Activated CD4-positive, alpha-beta T cell treated with anti-CD3 and anti-CD28 coated beads, Interleukin-2, amount 10 ng/mL, durations not matched to agents 24 days and 14 days (primary cell): Measurements from ENCODE around the gene CDS2. TPM values are rescaled to one million over a fixed set of nuclear protein-coding genes. Genes with fewer than 3 reads are reported as not detected.

Experiments used
- DNase-seq: peaks from one replicate; pipeline ENCODE4 v3.0.0; 2022
- H3K27ac Mint-ChIP-seq: one replicate; pipeline ENCODE4 v1.8.0; 2022; ENCODE audit warnings: mild to moderate bottlenecking, mixed read lengths
- H3K27me3 Mint-ChIP-seq: one replicate; pipeline ENCODE4 v1.8.0; 2022; ENCODE audit warnings: mixed read lengths
- H3K36me3 Mint-ChIP-seq: one replicate; pipeline ENCODE4 v1.8.0; 2022; ENCODE audit warnings: low read depth, mild to moderate bottlenecking, mixed read lengths
- H3K4me1 Mint-ChIP-seq: one replicate; pipeline ENCODE4 v1.8.0; 2021; ENCODE audit warnings: mixed read lengths
- H3K4me3 Mint-ChIP-seq: one replicate; pipeline ENCODE4 v1.8.0; 2022; ENCODE audit warnings: mild to moderate bottlenecking, moderate library complexity, mixed read lengths
- H3K9me3 Mint-ChIP-seq: one replicate; pipeline ENCODE4 v1.8.0; 2021; ENCODE audit warnings: mixed read lengths
- intact Hi-C: fragments of 100-400 bp; cut with micrococcal nuclease; formaldehyde crosslinking; loops from one replicate; pipeline ENCODE4 v1.15.1; 2023
- total RNA-seq: library from RNA; stranded (reverse); gene quantifications from 2 replicates; pipeline ENCODE4 v1.2.3, GENCODE V29; 2022

CDS2 gene
- total RNA-seq, 1 donor from 2014 or later, result 39.2 TPM

DNA sequence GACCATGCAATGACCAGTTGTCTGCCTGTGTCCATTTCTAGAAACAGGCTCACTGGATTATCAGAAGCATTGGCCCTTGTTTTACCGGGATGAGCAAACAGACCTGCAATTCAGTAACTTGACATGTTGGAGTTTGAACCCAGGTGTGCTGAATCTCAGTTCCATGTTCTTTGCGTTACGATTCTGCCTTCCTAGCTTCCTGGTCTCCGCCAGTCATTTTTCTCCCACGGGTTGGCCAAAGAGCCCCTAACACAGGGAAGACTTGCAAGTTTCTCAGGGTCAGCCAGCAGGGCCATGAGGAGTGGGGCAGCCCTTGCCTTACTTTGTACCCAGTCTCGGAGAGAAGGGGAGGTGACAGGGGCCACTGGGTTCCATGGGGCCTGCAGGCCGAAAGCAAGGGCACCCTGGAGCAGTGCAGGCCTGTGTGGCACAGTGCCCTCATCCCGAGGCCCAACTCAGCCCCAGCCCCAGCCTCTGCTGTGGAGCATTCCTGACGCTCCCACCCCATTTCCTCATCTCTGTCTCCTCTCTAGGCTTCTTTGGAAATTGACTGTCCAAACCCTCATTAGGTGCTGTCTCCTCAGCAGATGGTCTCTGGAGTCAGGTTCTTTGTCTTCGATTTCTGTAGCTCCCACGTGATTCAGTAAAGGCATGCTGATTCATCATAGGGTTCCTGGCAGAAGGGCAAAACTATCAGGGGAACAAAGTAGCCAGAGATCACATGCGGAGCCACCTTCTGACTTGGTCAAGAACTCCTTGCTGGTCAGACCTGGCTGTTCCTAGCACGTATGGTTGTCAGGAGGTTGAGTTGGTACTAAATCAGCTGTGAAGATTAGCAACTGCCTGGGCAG is 23.6 kb downstream of the CDS2 start:
- Mint-ChIP-seq H3K4me3 (no peak overlapping the region), H3K27me3 (no peaks in the 10 kb centered on the region), H3K4me1 (peaks cover 45% of the 10 kb centered on the region), H3K9me3 (no peaks in the 10 kb centered on the region), H3K27ac (no peak overlapping the region), H3K36me3 (peaks cover 5% of the 10 kb centered on the region)
- DNase-seq, result no peak
- intact Hi-C loops, result no loop called here

DNA sequence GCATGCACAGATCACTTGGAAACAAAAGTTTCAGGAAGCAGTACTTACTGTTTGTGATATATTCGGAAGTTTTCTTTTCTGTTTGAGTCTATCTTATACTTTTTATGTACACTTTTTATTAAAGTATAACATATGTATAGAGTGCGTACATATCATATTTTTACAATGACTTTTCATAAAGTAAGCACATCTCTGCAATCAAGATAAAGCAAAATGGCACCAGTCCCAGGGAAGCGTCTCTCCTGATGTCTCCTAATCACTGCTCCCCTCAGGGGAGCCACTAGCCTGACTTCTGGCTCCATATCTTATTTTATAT is 26.3 kb downstream of the CDS2 start:
- intact Hi-C loops, result no loop called here
- Mint-ChIP-seq H3K27me3 (no peaks in the 10 kb centered on the region), H3K4me3 (no peak overlapping the region), H3K36me3 (peaks cover 5% of the 10 kb centered on the region), H3K4me1 (peaks cover 42% of the 10 kb centered on the region), H3K9me3 (no peaks in the 10 kb centered on the region), H3K27ac (no peak overlapping the region)
- DNase-seq, result no peak

DNA sequence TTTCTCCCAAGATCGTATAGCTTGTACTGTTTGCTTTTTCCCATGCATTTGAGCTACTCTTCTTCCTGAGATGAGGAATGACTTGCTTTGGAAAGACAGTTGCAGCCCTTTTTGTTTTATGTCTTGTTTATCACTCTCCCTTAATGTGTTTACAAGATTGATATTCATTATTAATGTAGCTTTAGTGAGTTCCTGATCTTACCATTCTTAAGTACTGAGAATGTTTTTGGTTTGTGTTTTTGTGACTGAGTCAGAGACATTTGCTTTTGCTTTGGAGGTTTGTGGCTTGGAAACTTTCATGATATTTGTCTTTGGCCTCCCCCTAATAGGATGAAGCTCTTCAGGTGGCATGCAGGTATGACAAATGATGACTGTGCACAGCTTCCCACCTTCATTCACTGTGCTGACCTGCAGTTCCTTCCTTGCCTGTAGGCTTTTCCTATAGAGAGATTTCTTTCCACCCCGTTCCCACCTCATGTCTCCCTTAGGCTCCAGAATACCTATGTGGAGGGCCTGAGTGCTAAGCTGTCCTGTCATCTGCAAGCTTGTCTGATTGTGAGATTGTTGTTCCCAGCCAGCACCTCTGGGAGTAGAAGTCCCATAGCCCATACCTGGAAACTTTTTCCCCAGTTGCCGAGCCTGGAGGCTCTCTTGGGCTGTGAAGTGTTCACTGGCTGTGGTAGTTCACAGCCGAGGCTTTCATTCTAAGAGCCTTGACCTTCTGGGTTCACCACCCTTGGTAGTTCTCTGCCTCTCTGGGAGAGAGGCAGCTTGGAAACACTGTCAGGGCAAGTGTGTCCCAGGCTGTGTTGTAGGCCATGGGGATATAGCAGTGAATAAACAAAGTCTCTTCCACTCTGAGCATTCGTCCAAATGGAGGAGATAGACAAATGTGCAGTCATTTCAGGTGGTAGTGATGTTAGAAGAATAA is 27.1 kb downstream of the CDS2 start:
- H3K36me3 Mint-ChIP-seq, result peaks cover 5% of the 10 kb centered on the region
- no peaks in the 10 kb centered on the region for H3K27me3 Mint-ChIP-seq
- H3K4me3 Mint-ChIP-seq, result no peak overlapping the region
- H3K27ac Mint-ChIP-seq, result peak overlapping the region; percentile 18
- DNase-seq, result no peak
- no peaks in the 10 kb centered on the region for H3K9me3 Mint-ChIP-seq
- intact Hi-C loops, result no loop called here
- peaks cover 41% of the 10 kb centered on the region for H3K4me1 Mint-ChIP-seq

DNA sequence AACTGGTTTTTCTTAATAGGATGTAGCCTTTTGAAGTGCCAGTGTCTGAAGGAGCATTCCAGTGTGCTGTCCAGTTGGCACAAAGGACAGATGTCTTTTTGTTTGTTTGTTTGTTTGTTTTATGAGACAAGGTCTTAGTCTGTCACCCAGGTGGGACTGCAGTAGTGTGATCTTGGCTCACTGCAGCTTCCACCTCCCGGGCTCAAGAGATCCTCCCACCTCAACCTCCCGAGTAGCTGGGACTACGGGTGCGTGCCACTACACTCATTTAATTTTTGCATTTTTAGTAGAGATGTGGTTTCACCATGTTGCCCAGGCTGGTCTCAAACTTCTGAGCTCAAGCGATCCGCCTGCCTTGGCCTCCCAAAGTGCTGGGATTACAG is 27.7 kb downstream of the CDS2 start:
- Mint-ChIP-seq H3K9me3 (no peaks in the 10 kb centered on the region), H3K27me3 (no peaks in the 10 kb centered on the region), H3K36me3 (peaks cover 5% of the 10 kb centered on the region), H3K4me1 (peaks cover 41% of the 10 kb centered on the region), H3K4me3 (no peak overlapping the region), H3K27ac (peak overlapping the region; percentile 27)
- DNase-seq, result no peak
- intact Hi-C loops, result no loop called here

DNA sequence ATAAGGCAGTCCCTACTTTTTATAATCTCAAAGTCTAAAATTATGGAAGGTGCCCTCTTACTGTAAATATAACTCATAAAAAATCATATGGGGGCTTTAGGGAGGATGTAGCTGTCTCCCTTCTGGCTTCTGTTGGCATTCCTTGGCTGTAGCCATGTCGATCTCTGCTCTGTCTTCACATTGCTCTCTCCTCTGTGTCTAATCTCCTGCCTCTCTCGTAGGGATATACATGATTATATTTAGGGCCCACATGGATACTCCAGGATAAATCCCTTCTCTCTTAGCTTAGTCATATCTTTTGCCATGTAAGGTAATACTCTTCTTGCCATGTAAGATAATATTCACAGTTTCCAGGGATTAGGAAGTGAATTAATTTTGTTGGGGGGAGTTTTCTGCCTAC is 28.6 kb downstream of the CDS2 start:
- intact Hi-C loops, result no loop called here
- Mint-ChIP-seq H3K27me3 (no peaks in the 10 kb centered on the region), H3K36me3 (peaks cover 5% of the 10 kb centered on the region), H3K4me1 (peaks cover 41% of the 10 kb centered on the region), H3K9me3 (no peaks in the 10 kb centered on the region), H3K27ac (no peak overlapping the region), H3K4me3 (no peak overlapping the region)
- DNase-seq, result no peak

DNA sequence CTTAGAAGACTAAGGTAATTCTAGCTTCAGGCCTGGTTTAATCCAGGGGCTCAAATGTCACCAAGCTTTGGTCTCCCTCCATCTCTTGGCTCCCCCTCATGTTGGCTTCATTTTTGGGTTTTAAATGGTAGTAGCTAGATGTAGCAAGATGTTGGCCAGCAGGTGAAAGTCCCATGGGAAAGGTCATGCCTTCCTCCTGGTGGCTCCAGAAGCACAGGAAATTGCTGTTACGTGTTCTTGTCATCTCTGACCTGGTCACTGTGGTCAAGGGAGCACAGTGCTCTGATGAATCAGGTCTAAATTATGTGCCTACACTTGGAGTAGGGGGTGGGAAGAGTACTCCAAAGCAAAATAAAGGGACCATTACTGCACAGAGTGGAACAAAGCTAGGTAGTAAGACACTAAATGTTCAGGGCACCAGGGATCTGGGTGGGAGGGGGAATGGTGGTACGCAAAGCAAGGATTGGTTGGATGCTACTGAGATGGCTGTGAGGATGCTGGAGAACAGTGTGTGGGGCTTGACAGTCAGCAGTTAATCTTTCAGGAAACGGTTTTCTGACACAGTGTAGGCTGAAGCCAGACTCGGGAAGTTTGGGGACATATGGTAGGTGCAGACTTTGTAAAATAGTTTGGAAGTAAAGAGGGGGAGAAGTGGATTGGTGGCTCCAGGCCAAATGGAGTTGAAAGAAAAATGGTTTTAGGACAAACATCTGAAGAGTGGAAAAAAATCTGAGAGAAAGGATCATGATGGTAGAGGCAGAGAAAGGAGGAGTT is 30.1 kb downstream of the CDS2 start:
- H3K27me3 Mint-ChIP-seq, result no peaks in the 10 kb centered on the region

DNA sequence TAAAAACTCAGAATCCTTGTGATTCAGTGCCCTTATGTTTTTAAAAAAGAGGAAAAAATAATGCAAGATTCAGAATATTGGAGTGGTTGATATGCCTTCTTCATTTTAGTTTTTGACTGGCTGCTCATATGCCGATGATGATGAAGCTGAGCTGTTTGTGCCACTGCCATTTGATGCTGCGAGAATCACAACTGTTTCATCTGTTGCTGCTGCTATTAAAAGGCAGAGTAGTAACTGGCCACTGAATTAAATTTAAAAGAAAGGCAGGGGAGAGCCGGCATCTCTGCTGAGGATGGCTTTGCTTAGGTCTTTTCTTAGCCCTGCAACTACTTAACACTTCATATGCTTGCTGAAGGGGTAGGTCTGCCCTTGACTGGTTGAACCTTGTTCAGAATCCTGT is 33.1 kb downstream of the CDS2 start:
- Mint-ChIP-seq H3K36me3 (peaks cover 9% of the 10 kb centered on the region), H3K9me3 (no peaks in the 10 kb centered on the region), H3K4me3 (no peak overlapping the region), H3K27ac (no peak overlapping the region), H3K4me1 (peaks cover 31% of the 10 kb centered on the region), H3K27me3 (no peaks in the 10 kb centered on the region)
- DNase-seq, result no peak
- intact Hi-C loops, result no loop called here

More for the DNA sequence above, 30.1 kb downstream of the CDS2 start:
- peaks cover 7% of the 10 kb centered on the region for H3K36me3 Mint-ChIP-seq
- no peak for DNase-seq
- H3K4me1 Mint-ChIP-seq, result peaks cover 41% of the 10 kb centered on the region
- H3K4me3 Mint-ChIP-seq, result no peak overlapping the region
- intact Hi-C loops, result no loop called here
- no peak overlapping the region for H3K27ac Mint-ChIP-seq
- H3K9me3 Mint-ChIP-seq, result no peaks in the 10 kb centered on the region

DNA sequence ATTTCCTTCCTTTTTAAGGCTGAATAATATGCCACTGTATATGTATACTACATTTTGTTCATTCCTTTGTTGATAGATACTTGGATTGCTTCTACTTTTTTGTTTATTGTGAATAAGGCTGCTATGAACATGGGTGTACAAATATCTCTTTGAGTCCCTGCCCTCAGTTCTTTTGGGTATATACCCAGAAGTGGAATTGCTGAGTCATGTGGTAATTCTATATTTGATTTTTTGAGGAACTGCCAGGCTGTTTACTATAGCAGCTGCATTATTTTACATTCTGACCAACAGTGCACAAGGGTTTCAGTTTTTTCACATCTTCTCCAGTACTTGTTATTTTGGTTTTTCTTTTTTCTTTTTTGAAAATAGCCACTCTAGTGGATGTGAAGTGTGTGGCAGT is 34.1 kb downstream of the CDS2 start:
- DNase-seq, result no peak
- no peak overlapping the region for H3K27ac Mint-ChIP-seq

DNA sequence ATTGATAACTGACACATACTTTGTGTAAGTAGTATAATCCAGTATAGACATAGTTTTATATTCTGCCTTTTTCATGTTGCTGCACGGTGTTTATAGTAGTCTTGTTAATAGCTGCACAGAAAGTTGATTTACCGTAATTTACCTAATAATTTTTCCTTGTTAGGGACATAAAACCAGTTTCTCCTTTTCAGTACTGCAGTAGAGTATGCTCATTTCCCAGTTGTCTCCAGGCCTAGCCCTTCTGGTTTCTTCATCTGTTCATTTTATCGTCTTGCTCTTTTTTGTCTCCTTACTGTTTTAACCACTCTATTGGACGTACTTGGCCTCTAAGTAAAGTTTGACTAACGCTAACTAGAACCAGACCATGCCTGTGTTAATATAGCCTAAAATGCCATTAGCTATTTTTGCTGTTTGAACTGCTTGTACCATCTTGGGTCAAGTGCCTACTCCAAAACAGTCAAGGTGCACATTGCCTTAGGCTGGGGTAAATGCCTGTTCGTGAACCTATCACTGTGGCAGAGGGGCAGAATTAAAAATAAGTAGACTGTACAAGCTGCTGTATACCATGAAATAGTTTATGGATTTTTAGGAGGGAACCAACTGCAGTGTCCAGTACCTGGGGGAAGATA is 34.8 kb downstream of the CDS2 start:
- intact Hi-C loops, result no loop called here
- Mint-ChIP-seq H3K36me3 (peaks cover 4% of the 10 kb centered on the region), H3K27me3 (no peaks in the 10 kb centered on the region), H3K4me3 (no peak overlapping the region), H3K27ac (no peak overlapping the region), H3K4me1 (peaks cover 31% of the 10 kb centered on the region), H3K9me3 (no peaks in the 10 kb centered on the region)
- no peak for DNase-seq

More for the DNA sequence above, 34.1 kb downstream of the CDS2 start:
- Mint-ChIP-seq H3K27me3 (no peaks in the 10 kb centered on the region), H3K4me1 (peaks cover 29% of the 10 kb centered on the region), H3K36me3 (peaks cover 9% of the 10 kb centered on the region), H3K4me3 (no peak overlapping the region), H3K9me3 (no peaks in the 10 kb centered on the region)
- intact Hi-C loops, result no loop called here

DNA sequence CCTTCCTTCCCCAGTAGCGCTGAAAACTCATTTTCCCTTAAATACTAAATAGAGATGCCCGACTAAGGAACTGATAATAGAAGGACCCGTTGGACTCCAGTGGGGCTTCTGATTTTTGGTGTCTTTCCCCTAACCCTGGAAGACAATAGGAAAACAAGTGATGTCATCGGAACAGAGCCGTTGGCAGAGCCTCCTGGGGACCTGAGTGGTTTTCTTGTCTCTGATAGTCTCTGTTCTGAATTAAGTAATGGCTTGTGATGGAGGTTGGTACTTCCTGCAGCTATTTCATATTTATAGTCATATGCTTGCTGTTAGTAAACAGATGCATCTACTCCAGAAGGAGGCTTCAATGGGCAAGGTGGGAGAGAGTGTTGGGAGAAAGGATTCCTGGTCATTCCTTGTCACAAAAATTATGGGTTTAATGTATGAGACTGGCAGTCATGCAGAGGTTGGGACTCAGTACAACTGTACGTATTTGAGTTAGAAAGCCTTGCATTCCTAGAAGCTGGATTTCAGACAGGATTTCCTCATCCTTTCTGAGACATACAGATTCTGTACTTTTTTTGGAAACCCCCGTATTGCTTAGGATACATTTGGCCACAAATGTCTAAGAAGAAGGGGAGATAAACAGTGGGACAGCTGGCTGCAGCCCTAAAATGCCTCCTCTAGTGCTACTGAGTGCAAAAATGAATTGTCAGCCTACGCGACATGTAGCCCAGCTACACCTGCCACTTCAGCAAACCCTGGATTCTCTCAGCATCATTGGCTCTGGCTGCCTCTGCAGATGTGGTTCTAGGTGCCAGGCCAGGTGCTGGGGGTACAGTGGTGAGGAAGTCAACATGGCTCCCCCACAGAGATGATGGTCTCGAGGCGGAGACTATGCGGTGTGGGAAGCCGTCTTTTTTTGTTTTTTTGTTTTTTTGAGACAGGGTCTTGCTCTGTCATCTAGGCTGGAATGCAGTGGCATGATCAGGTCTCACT is 38.1 kb downstream of the CDS2 start:
- Mint-ChIP-seq H3K36me3 (peaks cover 4% of the 10 kb centered on the region), H3K27ac (no peak overlapping the region), H3K27me3 (no peaks in the 10 kb centered on the region), H3K4me3 (no peak overlapping the region), H3K9me3 (no peaks in the 10 kb centered on the region), H3K4me1 (peaks cover 49% of the 10 kb centered on the region)
- no peak for DNase-seq
- intact Hi-C loops, result no loop called here

DNA sequence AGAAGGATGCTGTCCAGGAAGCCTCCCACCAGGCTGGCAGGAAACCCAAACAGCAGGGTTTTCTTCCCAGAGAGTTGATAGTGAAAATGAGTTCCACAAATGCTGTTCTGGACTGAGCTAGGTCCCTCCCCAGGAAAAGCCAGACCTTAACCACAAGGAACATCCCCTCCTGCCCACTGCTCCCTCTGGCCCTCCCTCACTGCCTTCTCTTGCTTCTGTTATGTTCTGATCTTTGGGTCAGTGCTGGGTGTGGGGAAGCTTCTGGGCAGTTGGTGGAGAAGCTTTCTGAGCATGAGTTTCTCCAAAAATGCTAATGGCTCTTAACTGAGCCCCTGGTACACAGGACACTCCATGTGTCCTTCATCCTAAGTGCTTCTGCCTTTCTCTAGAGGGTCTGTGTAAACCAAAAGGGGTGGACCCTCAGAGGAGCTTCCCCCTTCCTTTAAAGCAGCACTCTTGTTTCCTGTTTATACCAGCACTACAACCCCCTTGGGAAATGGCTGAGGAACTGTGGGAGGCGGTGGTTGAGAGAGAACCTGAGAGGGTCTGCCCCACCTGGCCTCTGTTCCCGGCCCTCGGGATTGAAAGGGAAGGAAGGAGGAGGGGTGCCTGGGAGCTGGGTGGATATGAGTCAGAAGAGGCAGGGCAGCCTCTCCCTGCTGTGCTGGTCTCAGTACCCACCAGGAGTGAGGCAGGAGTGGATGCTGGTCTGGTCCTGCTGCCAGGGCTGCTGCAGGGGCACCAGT is 42.0 kb downstream of the CDS2 start:
- Mint-ChIP-seq H3K9me3 (no peaks in the 10 kb centered on the region), H3K36me3 (peaks cover 6% of the 10 kb centered on the region), H3K27ac (peak overlapping the region; percentile 80), H3K4me3 (peak overlapping the region; percentile 41), H3K4me1 (peaks cover 46% of the 10 kb centered on the region), H3K27me3 (no peaks in the 10 kb centered on the region)
- intact Hi-C loops, result no loop called here
- DNase-seq, result no peak

DNA sequence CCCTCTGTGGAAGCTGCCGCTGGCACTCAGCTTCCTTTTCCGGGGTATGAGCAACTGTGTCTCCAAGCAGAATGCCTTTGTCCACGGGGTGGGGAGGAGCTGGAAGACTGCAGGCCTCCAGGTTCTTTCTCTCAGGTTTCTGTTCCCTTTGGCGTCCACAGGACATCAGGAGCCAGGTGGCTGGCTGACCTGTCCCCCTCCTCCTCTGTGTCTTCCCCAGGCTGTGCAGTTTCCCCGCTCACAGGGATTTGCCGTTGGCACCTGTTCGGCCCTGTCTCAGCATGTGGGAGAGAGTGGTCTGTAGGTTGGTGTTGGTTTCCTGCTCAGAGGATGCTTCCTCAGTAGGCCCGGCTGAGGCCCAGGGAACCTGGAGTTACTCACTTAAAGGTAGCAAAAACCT is 43.5 kb downstream of the CDS2 start:
- H3K4me3 Mint-ChIP-seq, result no peak overlapping the region
- H3K36me3 Mint-ChIP-seq, result peaks cover 9% of the 10 kb centered on the region
- intact Hi-C loops, result no loop called here
- peaks cover 42% of the 10 kb centered on the region for H3K4me1 Mint-ChIP-seq
- no peaks in the 10 kb centered on the region for H3K27me3 Mint-ChIP-seq
- no peaks in the 10 kb centered on the region for H3K9me3 Mint-ChIP-seq
- H3K27ac Mint-ChIP-seq, result no peak overlapping the region
- no peak for DNase-seq
